Osteocyte (in vitro differentiated cells): ENCODE data around the gene DZIP1. TPM values are rescaled to one million over a fixed set of nuclear protein-coding genes. Genes with fewer than 3 reads are reported as not detected.
A peak's percentile ranks its signal among the peaks of the same experiment; 100 is the strongest.

ENCODE experiments used
- DNase-seq: peaks from one replicate; pipeline ENCODE4 v3.0.0; 2021; ENCODE audit warnings: mixed read lengths; ENCODE audit not compliant: unreplicated experiment; ENCODE audit errors: extremely low spot score
- H3K27ac Mint-ChIP-seq: one replicate; pipeline ENCODE4 v1.8.0; 2021; ENCODE audit warnings: mild to moderate bottlenecking, mixed read lengths; ENCODE audit not compliant: unreplicated experiment
- H3K27me3 Mint-ChIP-seq: one replicate; pipeline ENCODE4 v1.8.0; 2021; ENCODE audit warnings: mixed read lengths; ENCODE audit not compliant: unreplicated experiment
- H3K36me3 Mint-ChIP-seq: one replicate; pipeline ENCODE4 v1.8.0; 2021; ENCODE audit warnings: mixed read lengths; ENCODE audit not compliant: unreplicated experiment
- H3K4me1 Mint-ChIP-seq: one replicate; pipeline ENCODE4 v1.8.0; 2021; ENCODE audit warnings: mixed read lengths; ENCODE audit not compliant: unreplicated experiment
- H3K4me3 Mint-ChIP-seq: one replicate; pipeline ENCODE4 v1.8.0; 2021; ENCODE audit warnings: mild to moderate bottlenecking, moderate library complexity, mixed read lengths; ENCODE audit not compliant: unreplicated experiment
- H3K9me3 Mint-ChIP-seq: one replicate; pipeline ENCODE4 v1.8.0; 2021; ENCODE audit warnings: mixed read lengths; ENCODE audit not compliant: unreplicated experiment
- CTCF ChIP-seq: fragments of 200-600 bp; sonication (generic); IDR thresholded peaks from 2 replicates; pipeline ENCODE4 v1.5.0; 2021; ENCODE audit warnings: antibody characterized with exemption, mild to moderate bottlenecking, moderate library complexity
- total RNA-seq: library from RNA; stranded (reverse); gene quantifications from 2 replicates; pipeline ENCODE4 v1.2.1, GENCODE V29; 2021

DZIP1 gene
- total RNA-seq, 1 donor from 2014 or later = 50.8 TPM

- no peak for TF ChIP-seq CTCF
- no peaks in the 10 kb centered on the region for H3K36me3 Mint-ChIP-seq
- H3K27me3 Mint-ChIP-seq = peaks cover 32% of the 10 kb centered on the region
- H3K4me1 Mint-ChIP-seq = peaks cover 1% of the 10 kb centered on the region
- H3K4me3 Mint-ChIP-seq = no peak overlapping the region
- DNase-seq = no peak
- no peak overlapping the region for H3K27ac Mint-ChIP-seq
- H3K9me3 Mint-ChIP-seq = no peaks in the 10 kb centered on the region
These were observed 103.2 kb downstream of the DZIP1 start for GRCh38 chr13:95541308-95541707.

- H3K27me3 Mint-ChIP-seq = peaks cover 28% of the 10 kb centered on the region
- peaks cover 1% of the 10 kb centered on the region for H3K4me1 Mint-ChIP-seq
- no peak for TF ChIP-seq CTCF
- H3K27ac Mint-ChIP-seq = no peak overlapping the region
- H3K4me3 Mint-ChIP-seq = no peak overlapping the region
- H3K36me3 Mint-ChIP-seq = no peaks in the 10 kb centered on the region
- no peaks in the 10 kb centered on the region for H3K9me3 Mint-ChIP-seq
- DNase-seq = no peak
These were observed 103.6 kb downstream of the DZIP1 start for GRCh38 chr13:95540888-95541287.

- Mint-ChIP-seq H3K27me3 (peaks cover 30% of the 10 kb centered on the region), H3K4me3 (no peak overlapping the region), H3K9me3 (no peaks in the 10 kb centered on the region), H3K27ac (no peak overlapping the region), H3K4me1 (peaks cover 1% of the 10 kb centered on the region), H3K36me3 (no peaks in the 10 kb centered on the region)
- no peak for DNase-seq
- peak; percentile 60 for TF ChIP-seq CTCF
These were observed 107.8 kb downstream of the DZIP1 start for GRCh38 chr13:95536632-95537241.

- Mint-ChIP-seq H3K4me1 (peaks cover 3% of the 10 kb centered on the region), H3K4me3 (no peak overlapping the region), H3K36me3 (no peaks in the 10 kb centered on the region), H3K9me3 (no peaks in the 10 kb centered on the region), H3K27me3 (peaks cover 29% of the 10 kb centered on the region), H3K27ac (no peak overlapping the region)
- no peak for DNase-seq
- TF ChIP-seq CTCF = no peak
These were observed 109.3 kb downstream of the DZIP1 start for GRCh38 chr13:95535243-95535642.

- H3K27ac Mint-ChIP-seq = no peak overlapping the region
- DNase-seq = no peak
- no peaks in the 10 kb centered on the region for H3K36me3 Mint-ChIP-seq
- H3K27me3 Mint-ChIP-seq = peaks cover 38% of the 10 kb centered on the region
- H3K9me3 Mint-ChIP-seq = no peaks in the 10 kb centered on the region
- TF ChIP-seq CTCF = no peak
- no peak overlapping the region for H3K4me3 Mint-ChIP-seq
- peaks cover 6% of the 10 kb centered on the region for H3K4me1 Mint-ChIP-seq
These were observed 110.9 kb downstream of the DZIP1 start for GRCh38 chr13:95533545-95534160.
